NCI-H146 treated with DMSO at 0.1 percent for 48 hours (cell line): Measurements from ENCODE around the gene CTIF.

Source experiments
- DNase-seq: peaks from one replicate; lab custom pipeline; 2025; ENCODE audit not compliant: unreplicated experiment; lab: John Stamatoyannopoulos, UW

Gene CTIF

DNA sequence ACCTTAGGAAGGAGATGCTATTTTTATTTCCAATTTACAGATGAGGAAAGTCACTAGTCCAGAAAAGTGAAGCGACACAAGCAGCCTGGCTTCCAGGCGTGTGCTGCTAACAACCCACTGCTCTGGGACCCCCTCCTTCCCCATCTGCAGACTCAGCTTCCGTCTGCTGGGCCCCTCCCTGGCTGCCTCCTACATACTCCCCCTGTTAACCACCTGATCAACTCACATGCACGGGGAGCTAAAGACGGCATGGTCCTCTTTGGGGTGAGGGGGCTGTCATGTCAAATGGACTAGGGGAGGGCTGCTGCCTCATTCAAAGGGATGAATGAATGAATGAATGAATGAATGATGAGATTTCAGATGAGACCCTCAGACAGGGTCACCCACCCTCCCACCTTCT is 184.2 kb downstream of the CTIF start:
- no peak for DNase-seq

GRCh38 chr18:48723837-48724236 is 185.0 kb downstream of the CTIF start:
- no peak for DNase-seq

DNA sequence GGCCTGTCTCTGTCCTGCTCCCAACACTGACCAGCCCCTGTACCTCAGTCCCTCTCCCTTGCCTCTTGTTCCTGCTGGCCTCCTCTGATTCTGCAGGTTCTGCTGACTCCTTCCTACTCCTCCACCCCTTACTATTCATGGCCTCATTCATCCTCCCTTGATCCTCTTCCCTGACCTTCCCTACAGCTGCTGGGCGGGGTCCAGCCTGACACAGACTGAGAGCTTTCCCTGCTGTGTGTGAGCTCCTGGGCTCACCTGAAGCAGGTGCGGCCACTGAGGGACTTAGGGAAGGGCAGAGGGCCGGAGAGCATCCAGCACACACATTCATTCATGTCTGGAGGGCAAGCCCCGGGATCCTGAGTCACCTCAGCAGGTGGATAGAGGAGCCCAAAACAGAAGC is 185.6 kb downstream of the CTIF start:
- DNase-seq: peak; percentile 96

GRCh38 chr18:48724939-48725338 is 186.1 kb downstream of the CTIF start:
- DNase-seq: peak; percentile 68

- DNase-seq: no peak
Observed at GRCh38 chr18:48725562-48725961, 186.7 kb downstream of the CTIF start.

DNA sequence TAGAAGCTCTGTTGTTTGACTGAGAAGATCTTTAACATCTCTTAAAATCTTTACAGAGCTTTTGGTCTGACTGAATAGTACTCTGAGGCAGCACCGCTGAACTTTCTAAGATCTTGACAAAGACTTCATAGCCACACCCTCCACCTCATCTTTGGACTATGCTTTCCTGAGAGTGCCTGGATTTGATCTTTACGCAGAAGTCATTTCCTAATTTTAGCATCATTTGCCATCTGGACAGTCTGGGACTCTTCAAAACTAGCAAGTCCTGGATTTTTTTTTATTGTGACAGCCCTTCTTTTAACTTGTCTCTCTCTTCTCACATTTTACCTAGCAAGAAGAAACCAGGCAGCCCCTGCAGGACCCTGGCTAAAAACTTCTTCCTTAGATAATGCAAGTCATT is 188.8 kb downstream of the CTIF start:
- no peak for DNase-seq

GRCh38 chr18:48728204-48728833 is 189.5 kb downstream of the CTIF start:
- DNase-seq: no peak

DNA sequence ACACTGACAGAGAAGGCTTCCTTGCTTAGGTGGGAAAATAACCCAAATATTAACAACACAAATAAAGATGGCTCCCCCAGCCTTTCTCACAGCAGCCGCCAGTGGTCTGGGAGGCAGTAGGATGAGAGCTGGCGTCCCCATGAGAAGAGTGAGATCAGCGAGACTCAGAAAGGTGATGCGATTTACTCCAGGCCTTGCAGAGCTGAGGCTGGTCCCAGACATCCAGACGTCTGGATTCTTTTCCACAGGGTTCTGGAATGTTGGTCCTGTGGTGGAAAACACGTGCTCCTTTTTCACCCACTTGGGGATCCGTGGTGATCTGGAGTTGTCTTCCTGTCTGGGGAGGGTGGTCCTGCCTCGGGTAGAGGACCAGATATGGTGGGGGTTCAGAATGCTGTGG is 190.6 kb downstream of the CTIF start:
- no peak for DNase-seq

- DNase-seq: no peak
Observed at GRCh38 chr18:48730010-48730409, 191.2 kb downstream of the CTIF start.

DNA sequence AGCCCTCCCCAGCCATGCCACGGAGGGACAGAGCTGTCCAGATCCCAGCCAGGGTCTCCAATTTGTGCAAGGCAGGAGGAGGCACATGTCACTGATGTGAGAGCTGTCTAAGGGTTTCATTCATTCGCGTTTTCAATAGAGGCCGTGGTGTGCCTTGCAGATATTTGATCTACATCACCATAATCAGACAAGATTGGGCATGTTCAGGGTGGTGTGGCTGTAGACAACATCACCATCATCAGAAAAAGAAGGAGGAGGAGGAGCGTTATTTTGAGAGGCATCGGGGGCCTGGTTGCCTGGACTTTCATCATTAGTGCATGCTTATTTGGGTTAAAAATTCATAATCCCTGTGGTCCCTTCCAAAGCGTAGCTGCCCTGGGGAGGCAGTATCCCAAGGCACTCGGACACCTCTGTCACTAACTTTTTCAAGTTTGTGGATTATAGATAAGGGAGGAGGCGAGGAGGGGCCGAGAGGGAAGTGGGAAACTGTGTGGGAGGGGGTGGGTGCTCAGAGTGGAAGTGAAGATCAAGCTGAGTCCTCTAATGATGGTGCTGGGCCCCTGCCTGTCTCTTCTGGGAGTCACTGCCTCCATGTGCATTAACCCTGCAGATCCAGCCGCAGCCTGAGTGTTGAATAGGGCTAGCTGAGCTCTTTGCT is 194.1 kb downstream of the CTIF start:
- DNase-seq: peak; percentile 47

DNA sequence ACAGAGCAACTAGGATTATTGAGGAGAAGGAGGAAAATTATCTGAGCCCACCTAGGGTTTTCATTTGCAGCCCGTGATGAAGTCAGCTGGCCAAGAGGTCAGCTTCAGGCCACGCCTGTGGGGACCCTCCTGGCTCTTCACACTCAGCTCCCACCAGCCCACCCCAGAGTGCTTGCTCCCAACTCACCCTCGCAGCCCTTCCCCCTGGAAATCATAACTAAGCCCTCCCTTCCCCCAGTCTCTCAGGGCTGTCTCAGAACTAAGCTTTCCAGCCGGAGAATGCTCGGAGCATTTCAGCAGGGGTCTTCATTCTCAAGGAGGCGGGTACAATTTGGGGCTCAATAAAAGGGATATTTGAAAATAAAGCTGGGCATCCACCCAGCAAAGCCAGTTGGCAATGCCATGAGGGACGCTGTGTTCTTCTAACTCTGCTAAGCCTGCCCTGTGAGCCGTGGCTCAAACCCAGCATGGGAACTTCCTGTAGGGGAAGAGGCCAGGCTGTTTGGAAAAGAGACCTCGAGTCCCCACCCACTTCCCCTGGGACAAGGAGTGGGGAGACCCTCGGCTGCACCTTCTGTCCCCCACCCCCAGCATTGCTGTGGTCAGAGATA is 194.9 kb downstream of the CTIF start:
- DNase-seq: no peak

GRCh38 chr18:48734460-48734859 is 195.6 kb downstream of the CTIF start:
- no peak for DNase-seq

GRCh38 chr18:48735080-48735676 is 196.3 kb downstream of the CTIF start:
- no peak for DNase-seq

GRCh38 chr18:48735681-48736255 is 196.9 kb downstream of the CTIF start:
- no peak for DNase-seq

DNA sequence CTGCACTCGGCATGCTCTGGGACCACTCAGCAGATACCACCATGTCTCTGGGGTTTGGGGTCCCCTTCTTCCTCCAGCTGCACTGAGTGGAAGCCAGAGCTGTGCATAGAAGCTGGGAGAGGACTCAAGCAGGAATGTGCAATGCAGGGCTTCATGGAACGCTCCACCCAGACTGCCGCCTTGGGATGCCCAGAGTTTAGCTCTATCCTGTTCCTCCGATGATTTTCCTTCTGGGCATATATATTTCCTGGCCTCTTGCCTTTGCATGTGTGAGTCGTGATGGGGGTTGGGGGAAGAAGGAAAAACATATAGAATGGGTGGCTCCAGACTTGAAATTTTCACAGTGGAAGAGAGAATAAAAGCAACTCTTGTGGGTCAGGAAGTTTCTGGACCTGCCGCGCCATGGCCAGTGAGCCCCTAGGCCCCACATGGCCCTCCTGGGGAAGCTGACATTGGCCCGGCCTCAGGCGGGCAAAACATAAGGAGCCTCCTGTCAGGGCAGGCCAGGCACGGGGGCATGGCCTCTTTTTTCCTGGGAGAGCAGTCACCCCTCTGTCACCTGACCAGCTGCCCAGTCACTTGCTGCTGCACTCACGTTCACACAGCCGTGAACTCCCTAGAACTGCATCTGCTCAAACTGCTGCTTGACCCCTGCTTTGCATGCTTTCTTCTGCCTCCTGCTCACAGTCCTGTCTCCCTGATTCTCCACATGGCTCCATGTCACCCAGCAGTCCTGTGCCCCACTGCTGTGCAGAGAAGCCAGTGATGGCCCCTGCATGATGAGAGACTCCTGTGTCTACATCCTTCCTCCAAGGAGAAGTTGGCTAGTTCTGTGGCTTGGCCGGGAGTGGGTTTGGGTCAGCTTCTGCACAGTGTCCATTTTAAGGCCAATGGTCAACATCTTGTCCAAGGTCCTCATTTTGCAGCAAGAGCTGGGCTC is 197.8 kb downstream of the CTIF start:
- no peak for DNase-seq

DNA sequence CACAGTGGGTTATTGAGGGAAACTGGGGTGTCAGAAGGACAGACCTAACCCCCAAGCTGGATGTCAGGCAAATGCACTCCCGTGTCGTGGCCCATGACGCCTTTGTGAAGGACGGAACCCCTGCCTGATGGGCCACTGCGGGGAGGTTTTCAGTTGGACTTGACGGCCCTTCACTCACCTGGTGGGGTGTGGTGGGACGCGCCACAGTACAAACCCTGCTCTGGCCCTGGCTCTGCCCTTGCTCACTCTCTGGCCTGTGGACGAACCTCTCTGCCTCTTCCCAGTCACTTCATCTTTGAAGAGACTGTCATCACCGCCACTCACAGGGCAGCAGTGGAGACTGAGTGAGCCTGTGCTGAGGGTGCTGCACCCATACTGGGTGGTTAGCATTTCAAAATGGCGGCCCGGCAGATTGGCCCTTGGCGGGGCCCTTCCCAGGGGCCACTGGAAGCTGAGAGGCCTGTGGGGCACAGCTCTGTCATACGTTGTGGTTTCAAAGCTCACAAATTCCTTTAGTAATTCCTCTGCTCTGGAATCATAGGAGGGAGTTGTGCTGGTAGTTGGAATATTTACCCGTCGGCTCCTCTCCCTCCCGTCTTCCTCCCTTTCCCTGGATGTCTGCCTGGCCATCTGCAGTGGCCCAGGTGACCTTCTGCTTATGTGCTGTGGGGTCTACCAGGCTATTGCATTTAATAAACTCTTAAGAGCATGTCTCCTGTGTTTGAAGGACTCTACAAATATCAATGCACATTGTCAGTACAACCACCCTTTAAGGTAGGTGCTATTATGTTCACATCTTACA is 200.6 kb downstream of the CTIF start:
- no peak for DNase-seq

DNA sequence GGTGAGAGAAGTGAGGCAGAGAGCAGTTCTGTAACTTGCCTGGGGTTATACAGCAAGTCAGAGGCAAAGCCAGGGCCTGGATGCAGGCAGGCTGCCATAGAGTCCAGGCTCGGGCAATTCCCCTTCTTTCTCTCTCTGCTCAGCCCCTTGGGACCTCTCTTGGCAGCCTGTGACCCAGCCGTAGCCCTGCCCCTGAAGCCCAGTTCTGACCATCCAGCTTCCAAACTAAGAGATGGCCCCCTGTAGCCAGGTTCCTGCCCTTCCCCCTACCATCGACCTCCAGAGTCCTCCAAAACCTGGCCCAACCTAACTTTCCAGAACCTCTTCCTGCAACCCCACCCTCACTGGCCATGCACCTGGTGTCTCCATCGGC is 201.2 kb downstream of the CTIF start:
- DNase-seq: no peak

DNA sequence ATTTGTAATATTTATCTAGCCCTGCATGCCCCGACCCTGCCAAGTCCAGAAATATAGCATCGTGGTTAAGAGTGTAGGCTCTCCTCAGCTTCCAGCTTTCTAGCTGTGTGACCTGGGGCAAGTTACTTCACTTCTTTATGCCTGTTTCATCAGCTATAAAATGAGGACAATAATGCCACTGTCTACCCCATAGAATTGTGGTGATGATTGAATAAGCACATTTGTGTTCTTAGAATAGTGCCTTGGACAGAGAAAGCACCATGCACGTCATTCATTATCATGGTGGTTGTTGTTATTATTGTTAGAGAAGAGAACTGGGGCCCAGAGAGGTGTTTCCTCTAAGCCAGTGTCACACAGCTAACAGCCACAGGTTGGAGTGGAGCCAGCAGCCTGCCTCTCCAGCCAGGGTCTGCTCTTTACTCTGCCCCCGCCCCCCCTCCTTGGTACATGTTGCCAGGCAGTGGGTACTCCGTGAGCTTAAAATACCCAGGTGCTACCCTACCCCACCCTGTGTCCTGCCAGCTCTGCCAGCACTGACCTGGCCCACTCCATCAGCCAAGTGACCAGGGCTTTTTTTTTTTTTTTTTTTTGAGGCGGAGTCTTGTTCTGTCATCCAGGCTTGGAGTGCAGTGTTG is 202.1 kb downstream of the CTIF start:
- no peak for DNase-seq

GRCh38 chr18:48741866-48742265 is 203.0 kb downstream of the CTIF start:
- DNase-seq: no peak

DNA sequence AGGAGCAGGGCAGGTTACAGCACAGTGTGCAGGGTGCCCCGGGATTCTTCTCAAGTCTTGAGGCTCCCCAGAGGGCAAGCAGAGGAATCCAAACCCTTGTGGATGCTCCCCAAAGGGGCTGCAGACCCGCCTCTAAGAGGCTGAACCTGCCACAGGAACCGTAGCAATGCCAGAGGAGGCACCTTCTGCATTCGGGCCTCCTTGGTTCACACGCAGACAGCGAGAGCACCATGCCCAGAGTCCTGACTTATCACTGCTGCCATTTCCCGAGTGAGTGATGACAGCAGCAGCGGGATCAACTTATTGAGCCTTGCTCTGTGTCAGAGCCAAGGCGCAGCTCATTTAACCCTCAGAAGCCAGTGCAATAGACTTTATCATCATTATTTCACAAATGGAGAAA is 203.5 kb downstream of the CTIF start:
- DNase-seq: no peak
